ENCODE data around the gene GIPC1. TPM values are rescaled to one million over a fixed set of nuclear protein-coding genes. Genes with fewer than 3 reads are reported as not detected.

Gene GIPC1
- total RNA-seq, 4 donors from 2014 or later = 14.1 to 70.0 (median 36.3) TPM

DNA sequence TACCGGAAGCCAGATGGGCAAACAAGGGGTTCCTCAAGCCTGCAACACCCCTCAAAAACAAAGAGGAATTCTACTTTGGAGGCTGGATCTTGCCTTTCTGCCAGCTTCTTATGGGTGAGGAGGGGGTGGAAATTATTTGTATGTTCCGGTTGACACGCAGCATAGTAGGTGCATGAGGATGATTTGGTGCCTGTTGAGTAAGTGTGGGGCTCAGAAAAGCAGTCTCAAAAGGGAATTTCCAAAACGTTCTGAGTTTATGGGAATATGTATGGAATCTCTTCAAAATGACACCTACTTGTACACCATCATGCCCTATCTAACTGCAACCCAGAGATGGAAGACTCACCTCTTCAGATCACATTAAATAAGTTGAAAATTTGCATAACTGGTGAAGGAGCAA, 30.5 kb upstream of the GIPC1 start:
- H3K27me3 ChIP-seq = no peaks in the 10 kb centered on the region
- intact Hi-C loops (cut with DNase I; ENCODE audit: low total_unique reads) = no loop called here
- DNase-seq = no peak

DNA sequence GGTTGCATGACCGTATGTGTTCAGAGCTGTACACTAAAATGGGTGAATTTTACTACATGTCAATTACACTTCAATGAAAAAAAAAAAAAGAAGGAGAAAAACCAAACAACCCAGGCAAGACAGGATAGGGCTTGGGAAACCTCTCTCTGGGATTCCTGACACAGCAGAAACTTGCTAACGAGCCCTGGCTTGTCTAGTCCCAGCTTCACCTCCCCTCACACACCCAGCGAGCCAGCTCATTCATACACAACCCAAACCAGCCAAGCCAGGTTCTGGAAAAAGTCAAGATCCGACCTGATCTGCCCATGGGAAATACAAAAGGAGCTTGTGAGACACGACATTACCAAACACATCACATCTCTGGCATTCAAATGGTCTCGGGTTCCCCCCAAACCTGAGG, 29.8 kb upstream of the GIPC1 start:
- TF ChIP-seq POLR2A (IDR thresholded peaks at IDR 0.05) = no peak
- TF ChIP-seq, protein P1, sequence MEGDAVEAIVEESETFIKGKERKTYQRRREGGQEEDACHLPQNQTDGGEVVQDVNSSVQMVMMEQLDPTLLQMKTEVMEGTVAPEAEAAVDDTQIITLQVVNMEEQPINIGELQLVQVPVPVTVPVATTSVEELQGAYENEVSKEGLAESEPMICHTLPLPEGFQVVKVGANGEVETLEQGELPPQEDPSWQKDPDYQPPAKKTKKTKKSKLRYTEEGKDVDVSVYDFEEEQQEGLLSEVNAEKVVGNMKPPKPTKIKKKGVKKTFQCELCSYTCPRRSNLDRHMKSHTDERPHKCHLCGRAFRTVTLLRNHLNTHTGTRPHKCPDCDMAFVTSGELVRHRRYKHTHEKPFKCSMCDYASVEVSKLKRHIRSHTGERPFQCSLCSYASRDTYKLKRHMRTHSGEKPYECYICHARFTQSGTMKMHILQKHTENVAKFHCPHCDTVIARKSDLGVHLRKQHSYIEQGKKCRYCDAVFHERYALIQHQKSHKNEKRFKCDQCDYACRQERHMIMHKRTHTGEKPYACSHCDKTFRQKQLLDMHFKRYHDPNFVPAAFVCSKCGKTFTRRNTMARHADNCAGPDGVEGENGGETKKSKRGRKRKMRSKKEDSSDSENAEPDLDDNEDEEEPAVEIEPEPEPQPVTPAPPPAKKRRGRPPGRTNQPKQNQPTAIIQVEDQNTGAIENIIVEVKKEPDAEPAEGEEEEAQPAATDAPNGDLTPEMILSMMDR (IDR thresholded peaks at IDR 0.05) = no peak
- H3K9me3 ChIP-seq = no peaks in the 10 kb centered on the region
- H3K27me3 ChIP-seq = no peaks in the 10 kb centered on the region
- H3K27ac ChIP-seq = no peak overlapping the region
- H3K4me1 ChIP-seq = no peaks in the 10 kb centered on the region
- no peaks in the 10 kb centered on the region for H3K36me3 ChIP-seq
- H3K4me3 ChIP-seq = no peak overlapping the region
- intact Hi-C loops (cut with DNase I; ENCODE audit: low total_unique reads) = no loop called here
- no peak for DNase-seq

More for the DNA sequence above, 30.5 kb upstream of the GIPC1 start:
- no peaks in the 10 kb centered on the region for H3K9me3 ChIP-seq
- TF ChIP-seq POLR2A (IDR thresholded peaks at IDR 0.05) = no peak
- TF ChIP-seq, protein P1 (IDR thresholded peaks at IDR 0.05) = no peak
- H3K36me3 ChIP-seq = no peaks in the 10 kb centered on the region
- H3K4me1 ChIP-seq = no peaks in the 10 kb centered on the region
- no peak overlapping the region for H3K27ac ChIP-seq
- no peak overlapping the region for H3K4me3 ChIP-seq

DNA sequence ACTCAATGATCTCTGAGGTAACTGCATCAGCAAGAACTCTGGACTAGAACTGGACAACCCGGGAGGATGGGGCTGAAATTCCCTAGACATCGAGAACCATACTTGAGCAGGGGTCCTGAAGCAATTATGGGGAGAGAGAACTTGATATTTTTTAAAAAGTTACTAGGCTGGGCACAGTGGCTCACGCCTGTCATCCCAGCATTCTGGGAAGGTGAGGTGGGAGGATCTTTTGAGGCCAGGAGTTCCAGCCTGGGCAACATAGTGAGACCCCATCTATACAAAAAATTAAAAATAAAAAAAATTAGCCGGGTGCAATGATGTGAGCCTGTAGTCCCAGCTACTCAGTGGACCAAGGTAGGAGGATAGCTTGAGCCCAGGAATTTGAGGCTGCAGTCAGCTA, 24.6 kb upstream of the GIPC1 start:
- Histone ChIP-seq H3K27ac (no peak overlapping the region), H3K4me1 (peaks cover 0 to 6% of the 10 kb centered on the region in 2 donors), H3K27me3 (no peaks in the 10 kb centered on the region), H3K36me3 (no peaks in the 10 kb centered on the region), H3K9me3 (no peaks in the 10 kb centered on the region), H3K4me3 (no peak overlapping the region)
- TF ChIP-seq, protein P1 (IDR thresholded peaks at IDR 0.05) = no peak
- no peak for TF ChIP-seq POLR2A (IDR thresholded peaks at IDR 0.05)
- no peak for DNase-seq
- intact Hi-C loops (cut with DNase I; ENCODE audit: low total_unique reads) = no loop called here

DNA sequence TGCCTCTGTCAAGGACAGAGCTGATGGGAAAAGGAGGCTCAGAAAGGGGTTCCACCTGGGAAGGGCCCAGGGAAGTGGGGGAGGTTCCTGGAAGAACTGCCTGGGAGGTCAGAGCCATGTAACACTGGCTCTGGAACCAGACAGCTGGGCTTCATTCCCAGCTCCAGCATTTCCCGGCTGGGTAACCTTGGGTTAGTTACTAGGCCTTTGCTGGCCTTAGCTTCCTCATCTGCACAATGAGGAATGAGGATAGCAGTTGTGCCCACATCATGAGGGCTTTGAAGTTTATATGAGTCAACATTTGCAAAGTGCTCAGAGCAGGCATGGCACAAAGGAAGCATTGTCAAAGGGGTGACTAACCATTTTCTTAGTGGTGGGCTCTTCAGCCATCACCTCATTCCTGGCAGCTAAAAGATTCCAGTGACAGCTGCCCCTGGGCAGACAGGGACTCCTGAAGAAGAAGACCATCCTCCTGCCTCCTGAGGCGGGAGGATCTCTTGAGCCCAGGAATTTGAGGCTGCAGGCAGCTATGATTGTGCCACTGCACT, 24.0 kb upstream of the GIPC1 start:
- intact Hi-C loops (cut with DNase I; ENCODE audit: low total_unique reads) = no loop called here
- peak overlapping the region; percentile 99 to 100 for H3K27ac ChIP-seq
- H3K4me3 ChIP-seq = no peak overlapping the region
- DNase-seq = no peak
- TF ChIP-seq, protein P1 (IDR thresholded peaks at IDR 0.05) = no peak
- no peak for TF ChIP-seq POLR2A (IDR thresholded peaks at IDR 0.05)
- no peaks in the 10 kb centered on the region for H3K27me3 ChIP-seq
- no peaks in the 10 kb centered on the region for H3K36me3 ChIP-seq
- H3K9me3 ChIP-seq = no peaks in the 10 kb centered on the region
- peaks cover 0 to 6% of the 10 kb centered on the region in 2 donors for H3K4me1 ChIP-seq

DNA sequence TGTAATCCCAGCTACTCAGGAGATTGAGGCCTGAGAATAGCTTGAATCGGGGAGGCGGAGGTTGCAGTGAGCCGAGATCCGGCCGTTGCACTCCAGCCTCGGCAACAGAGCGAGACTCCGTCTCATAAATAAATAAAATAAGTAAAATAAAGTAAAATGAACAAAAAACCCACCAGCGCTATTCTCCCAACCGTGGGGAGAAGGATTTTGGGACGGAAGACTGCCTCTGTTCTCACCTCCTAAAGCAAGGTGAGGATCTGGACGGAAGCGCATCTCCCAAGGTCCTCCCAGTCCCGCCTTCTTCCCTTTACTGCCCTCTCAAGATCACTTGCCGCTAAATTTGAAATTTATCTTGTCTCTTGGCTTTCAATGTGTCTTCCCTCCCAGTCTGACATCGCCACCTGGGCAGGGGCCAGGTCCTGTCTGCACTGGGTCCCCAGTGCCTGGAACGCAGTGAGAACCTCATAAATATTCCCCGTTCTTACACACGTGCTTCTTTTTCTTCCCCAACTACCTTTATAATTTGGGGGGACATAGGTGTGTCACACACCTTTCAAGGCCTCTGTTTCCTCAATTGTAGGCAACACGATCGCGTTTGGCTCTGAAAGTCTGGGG, 23.4 kb upstream of the GIPC1 start:
- intact Hi-C loops (cut with DNase I; ENCODE audit: low total_unique reads) = no loop called here
- DNase-seq = no peak
- Histone ChIP-seq H3K27me3 (no peaks in the 10 kb centered on the region), H3K36me3 (no peaks in the 10 kb centered on the region), H3K9me3 (no peaks in the 10 kb centered on the region), H3K27ac (peak overlapping the region; percentile 99 to 100), H3K4me3 (no peak overlapping the region), H3K4me1 (peaks cover 0 to 6% of the 10 kb centered on the region in 2 donors)
- TF ChIP-seq, protein P1 (IDR thresholded peaks at IDR 0.05) = no peak
- TF ChIP-seq POLR2A (IDR thresholded peaks at IDR 0.05) = no peak
